ENCODE measurements around the gene ANKRD28. TPM values are rescaled to one million over a fixed set of nuclear protein-coding genes. Genes with fewer than 3 reads are reported as not detected.
A peak's percentile ranks its signal among the peaks of the same experiment; 100 is the strongest.
"Not testable (repeated sequence)": the region's sequence is repeated elsewhere in the genome, so short reads cannot be mapped to it uniquely, and the experiment has no call there.

ANKRD28 gene
- total RNA-seq, 1 donor from 2014 or later: 104 TPM

GRCh38 chr3:15629860-15630597, 167.8 kb downstream of the ANKRD28 start:
- H3K4me1 Mint-ChIP-seq (ENCODE audit: low read depth): peaks cover 57% of the 10 kb centered on the region
- H3K9me3 Mint-ChIP-seq (ENCODE audit: low read depth): no peaks in the 10 kb centered on the region
- H3K27me3 Mint-ChIP-seq (ENCODE audit: low read depth): no peaks in the 10 kb centered on the region
- H3K36me3 Mint-ChIP-seq (ENCODE audit: low read depth): no peaks in the 10 kb centered on the region
- DNase-seq (ENCODE audit: low spot score): no peak
- peak overlapping the region; percentile 99 for H3K27ac Mint-ChIP-seq (ENCODE audit: unreplicated experiment)
- H3K4me3 Mint-ChIP-seq (ENCODE audit: unreplicated experiment): peak overlapping the region; percentile 67
- TF ChIP-seq CTCF (IDR thresholded peaks at IDR 0.05): peak; percentile 95

- H3K27ac Mint-ChIP-seq (ENCODE audit: unreplicated experiment): no peak overlapping the region
- peaks cover 53% of the 10 kb centered on the region for H3K4me1 Mint-ChIP-seq (ENCODE audit: low read depth)
- no peak for TF ChIP-seq CTCF (IDR thresholded peaks at IDR 0.05)
- no peak for DNase-seq (ENCODE audit: low spot score)
- H3K36me3 Mint-ChIP-seq (ENCODE audit: low read depth): no peaks in the 10 kb centered on the region
- no peaks in the 10 kb centered on the region for H3K9me3 Mint-ChIP-seq (ENCODE audit: low read depth)
- no peak overlapping the region for H3K4me3 Mint-ChIP-seq (ENCODE audit: unreplicated experiment)
- no peaks in the 10 kb centered on the region for H3K27me3 Mint-ChIP-seq (ENCODE audit: low read depth)
These were observed 168.8 kb downstream of the ANKRD28 start for GRCh38 chr3:15628967-15629366.

GRCh38 chr3:15623535-15624440, 174.0 kb downstream of the ANKRD28 start:
- Mint-ChIP-seq H3K27ac (ENCODE audit: unreplicated experiment) (no peak overlapping the region), H3K4me1 (ENCODE audit: low read depth) (peaks cover 6% of the 10 kb centered on the region), H3K9me3 (ENCODE audit: low read depth) (peaks cover 30% of the 10 kb centered on the region), H3K27me3 (ENCODE audit: low read depth) (no peaks in the 10 kb centered on the region), H3K4me3 (ENCODE audit: unreplicated experiment) (no peak overlapping the region), H3K36me3 (ENCODE audit: low read depth) (peaks cover 22% of the 10 kb centered on the region)
- no peak for DNase-seq (ENCODE audit: low spot score)
- TF ChIP-seq CTCF (IDR thresholded peaks at IDR 0.05): no peak

- not testable (repeated sequence) for H3K4me3 Mint-ChIP-seq (ENCODE audit: unreplicated experiment); H3K27me3 Mint-ChIP-seq (ENCODE audit: low read depth); DNase-seq (ENCODE audit: low spot score); H3K27ac Mint-ChIP-seq (ENCODE audit: unreplicated experiment)
- Mint-ChIP-seq H3K4me1 (ENCODE audit: low read depth) (peaks cover 13% of the 10 kb centered on the region), H3K36me3 (ENCODE audit: low read depth) (peaks cover 22% of the 10 kb centered on the region), H3K9me3 (ENCODE audit: low read depth) (peaks cover 30% of the 10 kb centered on the region)
These were observed 177.9 kb downstream of the ANKRD28 start for GRCh38 chr3:15619659-15620464.

Small RNA genes lying within 50 kb of the gene (microRNA-seq; reads per million reads assigned to microRNA genes)
- gene MIR3134 (ENCODE audit: borderline number of aligned reads): not detected

Other genes with a start within 250 kb of the ANKRD28 start
- 15.3 to 21.7 TPM (median 16.9 TPM) in 3 replicates for gene HACL1, start 196.4 kb downstream of the ANKRD28 start, total RNA-seq
- gene BTD, start 196.2 kb downstream of the ANKRD28 start, total RNA-seq: 19.2 to 25.0 TPM (median 19.8 TPM) in 3 replicates